Transverse colon (tissue), 4 donors: ENCODE data around the gene GRIP2.

Experiments used
- CTCF ChIP-seq, 5 experiments: fragments of 200-600 bp in 3 of 5; fragments of 450-650 bp in 2 of 5; sonication (generic) in 3 of 5; IDR thresholded peaks; 1 replicate in 2 of 5; 2 replicates in 3 of 5; pipeline ENCODE4 v1.5.1; 2016 to 2017; ENCODE audit warnings: antibody characterized with exemption in 5 of 5, inconsistent platforms in 3 of 5, mild to moderate bottlenecking in 2 of 5, moderate library complexity in 1 of 5
- EP300 ChIP-seq: sonication (generic); formaldehyde crosslinking; IDR thresholded peaks from one replicate; pipeline ENCODE4 v1.6.1; 2017; ENCODE audit warnings: antibody characterized with exemption, low read depth
- POLR2A ChIP-seq: fragments of 450-650 bp; IDR thresholded peaks from one replicate; pipeline ENCODE4 v1.6.1; 2016; ENCODE audit warnings: antibody characterized with exemption, mild to moderate bottlenecking, moderate library complexity
- POLR2AphosphoS5 ChIP-seq, 3 donors: sonication (generic); formaldehyde crosslinking; IDR thresholded peaks; one replicate each; pipeline ENCODE4 v1.6.1; 2016; ENCODE audit warnings: antibody characterized with exemption in 3 of 3

- TF ChIP-seq POLR2A (no peak), CTCF (IDR thresholded peaks at IDR 0.05) (no peak), POLR2AphosphoS5 (IDR thresholded peaks at IDR 0.05) (no peak), EP300 (no peak)
Measured at GRCh38 chr3:14560110-14560509, 20.0 kb upstream of the GRIP2 start.
